K562 (cell line): ENCODE results near the gene POLR3GL. TPM values are rescaled to one million over a fixed set of nuclear protein-coding genes. Genes with fewer than 3 reads are reported as not detected.

Experiments
- ATAC-seq: fragments of 200-7000 bp; cut with Tn5 transposase; 3 replicates; pipeline ENCODE4 v1.9.1; 2020; ENCODE audit warnings: moderate library complexity
- BruUV-seq: library from RNA; stranded (reverse); fragments of 400-500 nt; replicated peaks from 2 replicates; lab custom pipeline; 2021; lab: Mats Ljungman, UMichigan
- CTCF ChIA-PET: fragments of 300-600 bp; formaldehyde crosslinking; extraction: SDS; loops from one replicate; lab custom pipeline; 2021; ENCODE audit warnings: low intra/inter-chr PET ratio; lab: Yijun Ruan, JAX
- POLR2A ChIA-PET: fragments of 300-600, 350-650 bp; sonication (Branson Sonifier 250); formaldehyde crosslinking; extraction: SDS; loops from one replicate; lab custom pipeline; 2021; ENCODE audit warnings: antibody characterized with exemption, inconsistent platforms; lab: Yijun Ruan, JAX
- DNase-seq, 4 experiments: peaks; one replicate each; pipeline versions ENCODE4 v3.0.0 to v3.0.0-alpha.2; 2011 to 2018; ENCODE audit warnings: low spot score in 3 of 4, mixed read lengths in 3 of 4; ENCODE audit errors: extremely low read depth in 1 of 4
- FAIRE-seq: peaks from 2 replicates; lab custom pipeline; 2011; peaks lifted over from hg19 to GRCh38; lab: Jason Lieb, UNC
- H2AFZ ChIP-seq: 2 replicates; pipeline ENCODE4 v1.6.0; 2011; ENCODE audit warnings: low read depth, low read length, control low read depth, inconsistent platforms
- H3K27ac ChIP-seq: fragments of 200-600 bp; 3 replicates; pipeline ENCODE4 v1.8.0; 2011; ENCODE audit warnings: low read depth, mild to moderate bottlenecking, control low read depth, inconsistent platforms, low read length, moderate library complexity, mixed read lengths; ENCODE audit errors: extremely low read depth
- H3K27me3 ChIP-seq, 2 experiments: fragments of 300-600 bp in 1 of 2; 2 replicates in 1 of 2; 3 replicates in 1 of 2; pipeline versions ENCODE4 v1.6.0 to v1.8.0; 2011; ENCODE audit warnings: inconsistent platforms in 2 of 2, low read length in 2 of 2, mild to moderate bottlenecking in 1 of 2, mixed read lengths in 1 of 2, moderate library complexity in 1 of 2; ENCODE audit not compliant: control insufficient read depth in 2 of 2, insufficient read depth in 2 of 2
- H3K36me3 ChIP-seq: fragments of 300-600 bp; 3 replicates; pipeline ENCODE4 v1.8.0; 2011; ENCODE audit warnings: mild to moderate bottlenecking, low read length, inconsistent platforms; ENCODE audit not compliant: control insufficient read depth, insufficient read depth
- H3K4me1 ChIP-seq, 2 experiments: fragments of 200-600 bp in 1 of 2; replicated peaks in 1 of 2; 2 replicates in 1 of 2; 3 replicates in 1 of 2; pipeline versions ENCODE4 v1.5.1 to v1.8.0; 2011; ENCODE audit warnings: inconsistent platforms in 2 of 2, low read length in 2 of 2, mild to moderate bottlenecking in 1 of 2, mixed read lengths in 1 of 2, moderate library complexity in 1 of 2; ENCODE audit not compliant: control insufficient read depth in 2 of 2, insufficient read depth in 2 of 2
- H3K4me2 ChIP-seq: 2 replicates; pipeline ENCODE4 v1.6.1; 2011; ENCODE audit warnings: low read length, control low read depth, inconsistent platforms, mixed read lengths; ENCODE audit not compliant: insufficient read depth
- H3K4me3 ChIP-seq: fragments of 200-600 bp; sonication (generic), shearing (Covaris generic); 2 replicates; pipeline ENCODE4 v1.5.1; 2016; ENCODE audit warnings: control low read depth, inconsistent platforms
- H3K79me2 ChIP-seq: fragments of 200-600 bp; 3 replicates; pipeline ENCODE4 v1.8.0; 2011; ENCODE audit warnings: low read length, inconsistent platforms; ENCODE audit not compliant: control insufficient read depth, insufficient read depth
- H3K9ac ChIP-seq, 2 experiments: 2 replicates each; pipeline versions ENCODE4 v1.6.0 to v1.6.1; 2011; ENCODE audit warnings: low read depth in 2 of 2, low read length in 2 of 2, control low read depth in 1 of 2, inconsistent platforms in 1 of 2, mild to moderate bottlenecking in 1 of 2, mixed read lengths in 1 of 2; ENCODE audit not compliant: insufficient read depth in 1 of 2
- H3K9me1 ChIP-seq: one replicate; pipeline ENCODE4 v1.6.0; 2011; ENCODE audit warnings: inconsistent platforms, mild to moderate bottlenecking, low read length, moderate library complexity; ENCODE audit not compliant: control insufficient read depth, insufficient read depth
- H3K9me3 ChIP-seq: replicated peaks from 2 replicates; pipeline ENCODE4 v1.5.1; 2011; ENCODE audit warnings: low read depth, low read length, inconsistent platforms; ENCODE audit not compliant: control insufficient read depth, insufficient read depth
- H4K20me1 ChIP-seq: replicated peaks from 2 replicates; pipeline ENCODE4 v1.6.1; 2011; ENCODE audit warnings: low read length, inconsistent platforms, mixed read lengths; ENCODE audit not compliant: control insufficient read depth, insufficient read depth
- LCOR ChIP-seq: sonication (generic); formaldehyde crosslinking; IDR thresholded peaks from 2 replicates; pipeline ENCODE4 v1.8.0; 2022; ENCODE audit warnings: mild to moderate bottlenecking, missing genetic modification reagents
- NCOA4 ChIP-seq: fragments of 450-650 bp; IDR thresholded peaks from 2 replicates; pipeline ENCODE4 v1.6.1; 2018; ENCODE audit warnings: mild to moderate bottlenecking; ENCODE audit not compliant: partially characterized antibody
- PHB2 ChIP-seq: fragments of 450-650 bp; IDR thresholded peaks from 2 replicates; pipeline ENCODE4 v1.6.1; 2017; ENCODE audit warnings: low read depth
- RBM25 ChIP-seq: fragments of 200-400 bp; formaldehyde crosslinking; IDR thresholded peaks from 2 replicates; pipeline ENCODE4 v1.6.1; 2018; ENCODE audit warnings: low read length, low read depth, moderate library complexity; ENCODE audit not compliant: severe bottlenecking
- RFX1 ChIP-seq: fragments of 450-650 bp; IDR thresholded peaks from 2 replicates; pipeline ENCODE4 v1.6.1; 2016; ENCODE audit warnings: mild to moderate bottlenecking, moderate library complexity
- RFX5 ChIP-seq: IDR thresholded peaks from 2 replicates; pipeline ENCODE4 v1.6.1; 2011; ENCODE audit warnings: low read depth, mild to moderate bottlenecking, improper control_type of control experiment, low read length
- ZNF384 ChIP-seq: IDR thresholded peaks from 2 replicates; pipeline ENCODE4 v1.6.1; 2012; ENCODE audit warnings: low read depth, low read length, improper control_type of control experiment
- ZNF695 ChIP-seq: fragments of 450-650 bp; formaldehyde crosslinking; IDR thresholded peaks from 2 replicates; pipeline ENCODE4 v1.4.0; 2020; ENCODE audit warnings: mild to moderate bottlenecking, moderate library complexity
- ZNF780A ChIP-seq: fragments of 250-450 bp; sonication (Bioruptor Pico); IDR thresholded peaks from 2 replicates; pipeline ENCODE4 v1.5.0; 2021; ENCODE audit warnings: mild to moderate bottlenecking
- WGBS: fragments of 100-300 bp; shearing (Covaris generic); methylation state at CpG from one replicate; pipeline ENCODE4 v1.1.6; 2016; ENCODE audit warnings: low coverage, mixed read lengths; ENCODE audit not compliant: insufficient coverage; ENCODE audit errors: missing lambda C conversion rate; 5-methylcytosine and 5-hydroxymethylcytosine counted together
- in situ Hi-C: fragments of 300-500 bp; cut with MboI; formaldehyde crosslinking; loops from 4 replicates; pipeline ENCODE4 v1.15.0; 2018; ENCODE audit warnings: inconsistent platforms, mixed read lengths
- intact Hi-C: fragments of 100-400 bp; cut with micrococcal nuclease; formaldehyde crosslinking; loops from 2 replicates; pipeline ENCODE4 v1.14.2; 2022
- polyA plus RNA-seq, 8 experiments: library from polyadenylated mRNA; depleted of rRNA in 4 of 8; stranded (reverse) in 5 of 8; unstranded in 3 of 8; fragments of >200 nt; fragmentation: Nextera tagmentation in 2 of 8; fragmentation: Illumina TruSeq in 1 of 8; extraction: Ambion mirVana in 2 of 8; extraction: Trizol in 1 of 8; gene quantifications; 2 replicates each; pipeline versions ENCODE4 v1.2.1 to v1.2.3, GENCODE V29; 2011 to 2014; ENCODE audit warnings: inconsistent platforms in 1 of 8, missing spikeins in 1 of 8
- total RNA-seq, 7 experiments: library from RNA; depleted of rRNA in 6 of 7; stranded (reverse); fragments of >200 nt in 6 of 7; fragmentation: Illumina TruSeq in 2 of 7; extraction: Trizol in 2 of 7; gene quantifications; 2 replicates each; pipeline versions ENCODE4 v1.2.1 to v1.2.3, GENCODE V29; 2011 to 2021; ENCODE audit warnings: low replicate concordance in 1 of 7
- TF ChIP-seq, protein P1 (sequence below): fragments of 200-600 bp; sonication (generic); IDR thresholded peaks from one replicate; pipeline ENCODE4 v1.6.1; 2012; ENCODE audit warnings: mild to moderate bottlenecking, low read depth, low read length, inconsistent platforms
- TF ChIP-seq, protein P2 (sequence below): fragments of 450-650 bp; formaldehyde crosslinking; IDR thresholded peaks from 2 replicates; pipeline ENCODE4 v1.4.0; 2022; ENCODE audit warnings: missing genetic modification characterization

Gene POLR3GL
- total and polyA plus RNA-seq, 9 of the 15 experiments (the other 6 are each of a cell fraction or from before 2014, with no cell fraction given): 14.6 to 48.4 (median 38.2) TPM

DNA sequence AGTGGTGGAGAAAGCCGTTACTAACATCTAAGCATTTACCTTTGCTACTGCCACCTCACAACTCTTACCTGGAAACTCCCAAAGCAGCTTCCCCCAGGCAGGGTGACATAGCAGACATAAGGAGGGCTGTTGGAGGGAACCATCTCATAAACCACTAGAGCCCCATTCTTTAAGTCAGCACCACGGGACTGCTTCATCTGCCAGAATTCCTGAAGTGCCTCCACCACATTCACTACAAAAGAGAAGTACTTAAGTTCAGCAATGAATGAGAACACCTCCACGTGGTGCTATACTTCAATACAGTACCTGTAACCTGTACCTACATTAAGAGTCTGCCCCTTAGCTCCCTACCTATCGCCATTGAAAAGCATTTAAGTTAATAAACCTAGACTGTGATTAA is 16.9 kb upstream of the POLR3GL start:
- Histone ChIP-seq H3K27ac (no peak overlapping the region), H3K27me3 (no peaks in the 10 kb centered on the region), H3K9me1 (no peaks in the 10 kb centered on the region), H3K4me2 (no peak overlapping the region), H4K20me1 (no peaks in the 10 kb centered on the region), H3K9ac (no peak overlapping the region), H3K79me2 (no peaks in the 10 kb centered on the region), H3K9me3 (no peaks in the 10 kb centered on the region), H3K36me3 (peaks cover 12% of the 10 kb centered on the region; the same call in 1 of the 3 replicates), H3K4me1 (peaks cover 0 to 3% of the 10 kb centered on the region in 2 experiments; a peak in 3 of 5 replicates), H3K4me3 (no peak overlapping the region), H2AFZ (no peak overlapping the region)
- TF ChIP-seq, protein P1, sequence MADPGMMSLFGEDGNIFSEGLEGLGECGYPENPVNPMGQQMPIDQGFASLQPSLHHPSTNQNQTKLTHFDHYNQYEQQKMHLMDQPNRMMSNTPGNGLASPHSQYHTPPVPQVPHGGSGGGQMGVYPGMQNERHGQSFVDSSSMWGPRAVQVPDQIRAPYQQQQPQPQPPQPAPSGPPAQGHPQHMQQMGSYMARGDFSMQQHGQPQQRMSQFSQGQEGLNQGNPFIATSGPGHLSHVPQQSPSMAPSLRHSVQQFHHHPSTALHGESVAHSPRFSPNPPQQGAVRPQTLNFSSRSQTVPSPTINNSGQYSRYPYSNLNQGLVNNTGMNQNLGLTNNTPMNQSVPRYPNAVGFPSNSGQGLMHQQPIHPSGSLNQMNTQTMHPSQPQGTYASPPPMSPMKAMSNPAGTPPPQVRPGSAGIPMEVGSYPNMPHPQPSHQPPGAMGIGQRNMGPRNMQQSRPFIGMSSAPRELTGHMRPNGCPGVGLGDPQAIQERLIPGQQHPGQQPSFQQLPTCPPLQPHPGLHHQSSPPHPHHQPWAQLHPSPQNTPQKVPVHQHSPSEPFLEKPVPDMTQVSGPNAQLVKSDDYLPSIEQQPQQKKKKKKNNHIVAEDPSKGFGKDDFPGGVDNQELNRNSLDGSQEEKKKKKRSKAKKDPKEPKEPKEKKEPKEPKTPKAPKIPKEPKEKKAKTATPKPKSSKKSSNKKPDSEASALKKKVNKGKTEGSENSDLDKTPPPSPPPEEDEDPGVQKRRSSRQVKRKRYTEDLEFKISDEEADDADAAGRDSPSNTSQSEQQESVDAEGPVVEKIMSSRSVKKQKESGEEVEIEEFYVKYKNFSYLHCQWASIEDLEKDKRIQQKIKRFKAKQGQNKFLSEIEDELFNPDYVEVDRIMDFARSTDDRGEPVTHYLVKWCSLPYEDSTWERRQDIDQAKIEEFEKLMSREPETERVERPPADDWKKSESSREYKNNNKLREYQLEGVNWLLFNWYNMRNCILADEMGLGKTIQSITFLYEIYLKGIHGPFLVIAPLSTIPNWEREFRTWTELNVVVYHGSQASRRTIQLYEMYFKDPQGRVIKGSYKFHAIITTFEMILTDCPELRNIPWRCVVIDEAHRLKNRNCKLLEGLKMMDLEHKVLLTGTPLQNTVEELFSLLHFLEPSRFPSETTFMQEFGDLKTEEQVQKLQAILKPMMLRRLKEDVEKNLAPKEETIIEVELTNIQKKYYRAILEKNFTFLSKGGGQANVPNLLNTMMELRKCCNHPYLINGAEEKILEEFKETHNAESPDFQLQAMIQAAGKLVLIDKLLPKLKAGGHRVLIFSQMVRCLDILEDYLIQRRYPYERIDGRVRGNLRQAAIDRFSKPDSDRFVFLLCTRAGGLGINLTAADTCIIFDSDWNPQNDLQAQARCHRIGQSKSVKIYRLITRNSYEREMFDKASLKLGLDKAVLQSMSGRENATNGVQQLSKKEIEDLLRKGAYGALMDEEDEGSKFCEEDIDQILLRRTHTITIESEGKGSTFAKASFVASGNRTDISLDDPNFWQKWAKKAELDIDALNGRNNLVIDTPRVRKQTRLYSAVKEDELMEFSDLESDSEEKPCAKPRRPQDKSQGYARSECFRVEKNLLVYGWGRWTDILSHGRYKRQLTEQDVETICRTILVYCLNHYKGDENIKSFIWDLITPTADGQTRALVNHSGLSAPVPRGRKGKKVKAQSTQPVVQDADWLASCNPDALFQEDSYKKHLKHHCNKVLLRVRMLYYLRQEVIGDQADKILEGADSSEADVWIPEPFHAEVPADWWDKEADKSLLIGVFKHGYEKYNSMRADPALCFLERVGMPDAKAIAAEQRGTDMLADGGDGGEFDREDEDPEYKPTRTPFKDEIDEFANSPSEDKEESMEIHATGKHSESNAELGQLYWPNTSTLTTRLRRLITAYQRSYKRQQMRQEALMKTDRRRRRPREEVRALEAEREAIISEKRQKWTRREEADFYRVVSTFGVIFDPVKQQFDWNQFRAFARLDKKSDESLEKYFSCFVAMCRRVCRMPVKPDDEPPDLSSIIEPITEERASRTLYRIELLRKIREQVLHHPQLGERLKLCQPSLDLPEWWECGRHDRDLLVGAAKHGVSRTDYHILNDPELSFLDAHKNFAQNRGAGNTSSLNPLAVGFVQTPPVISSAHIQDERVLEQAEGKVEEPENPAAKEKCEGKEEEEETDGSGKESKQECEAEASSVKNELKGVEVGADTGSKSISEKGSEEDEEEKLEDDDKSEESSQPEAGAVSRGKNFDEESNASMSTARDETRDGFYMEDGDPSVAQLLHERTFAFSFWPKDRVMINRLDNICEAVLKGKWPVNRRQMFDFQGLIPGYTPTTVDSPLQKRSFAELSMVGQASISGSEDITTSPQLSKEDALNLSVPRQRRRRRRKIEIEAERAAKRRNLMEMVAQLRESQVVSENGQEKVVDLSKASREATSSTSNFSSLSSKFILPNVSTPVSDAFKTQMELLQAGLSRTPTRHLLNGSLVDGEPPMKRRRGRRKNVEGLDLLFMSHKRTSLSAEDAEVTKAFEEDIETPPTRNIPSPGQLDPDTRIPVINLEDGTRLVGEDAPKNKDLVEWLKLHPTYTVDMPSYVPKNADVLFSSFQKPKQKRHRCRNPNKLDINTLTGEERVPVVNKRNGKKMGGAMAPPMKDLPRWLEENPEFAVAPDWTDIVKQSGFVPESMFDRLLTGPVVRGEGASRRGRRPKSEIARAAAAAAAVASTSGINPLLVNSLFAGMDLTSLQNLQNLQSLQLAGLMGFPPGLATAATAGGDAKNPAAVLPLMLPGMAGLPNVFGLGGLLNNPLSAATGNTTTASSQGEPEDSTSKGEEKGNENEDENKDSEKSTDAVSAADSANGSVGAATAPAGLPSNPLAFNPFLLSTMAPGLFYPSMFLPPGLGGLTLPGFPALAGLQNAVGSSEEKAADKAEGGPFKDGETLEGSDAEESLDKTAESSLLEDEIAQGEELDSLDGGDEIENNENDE: no peak
- TF ChIP-seq ZNF695 (CRISPR knock-in tag): no peak
- no peak for TF ChIP-seq LCOR (CRISPR knock-in tag)
- TF ChIP-seq, protein P2, sequence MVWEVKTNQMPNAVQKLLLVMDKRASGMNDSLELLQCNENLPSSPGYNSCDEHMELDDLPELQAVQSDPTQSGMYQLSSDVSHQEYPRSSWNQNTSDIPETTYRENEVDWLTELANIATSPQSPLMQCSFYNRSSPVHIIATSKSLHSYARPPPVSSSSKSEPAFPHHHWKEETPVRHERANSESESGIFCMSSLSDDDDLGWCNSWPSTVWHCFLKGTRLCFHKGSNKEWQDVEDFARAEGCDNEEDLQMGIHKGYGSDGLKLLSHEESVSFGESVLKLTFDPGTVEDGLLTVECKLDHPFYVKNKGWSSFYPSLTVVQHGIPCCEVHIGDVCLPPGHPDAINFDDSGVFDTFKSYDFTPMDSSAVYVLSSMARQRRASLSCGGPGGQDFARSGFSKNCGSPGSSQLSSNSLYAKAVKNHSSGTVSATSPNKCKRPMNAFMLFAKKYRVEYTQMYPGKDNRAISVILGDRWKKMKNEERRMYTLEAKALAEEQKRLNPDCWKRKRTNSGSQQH: no peak
- TF ChIP-seq RBM25: no peak
- TF ChIP-seq PHB2: no peak
- no peak for TF ChIP-seq RFX5
- no peak for TF ChIP-seq ZNF384
- TF ChIP-seq ZNF780A (CRISPR knock-in tag): no peak
- no peak for TF ChIP-seq RFX1
- no peak for TF ChIP-seq NCOA4
- POLR2A ChIA-PET: interaction anchor here (0.5 to 1.8 kb wide), 2 partner anchors 21 to 49 kb away, joined by 3 to 4 read pairs; partner anchors contain the start of gene RBM8A
- DNase-seq (no peak), ATAC-seq (no peak), FAIRE-seq (no peak)
- CTCF ChIA-PET: no interaction called here
- WGBS: 55% methylated on average over 4 of the region's 4 CpGs
- in situ Hi-C loops (no loop called here), intact Hi-C loops (no loop called here)
- BruUV-seq: no TSS peak
